ENCODE measurements around the gene KCNIP4. TPM values are rescaled to one million over a fixed set of nuclear protein-coding genes. Genes with fewer than 3 reads are reported as not detected.

KCNIP4 gene
- total and polyA plus RNA-seq, 2 donors (not counting 3 experiments of a cell fraction or from before 2014, with no cell fraction given) = not detected

- no peak overlapping the region for H3K27ac ChIP-seq (ENCODE audit: insufficient read depth, low read depth, low read length)
- no peak overlapping the region for H2AFZ ChIP-seq (ENCODE audit: low read depth, low read length)
- DNase-seq (ENCODE audit: low read depth, low spot score) = no peak
- intact Hi-C loops (cut with micrococcal nuclease) (no loop called here), dilution Hi-C loops (cut with MboI; ENCODE audit: extremely low pct_ligation_motif_present, low sequenced_read_pairs) (no loop called here)
- H3K4me3 ChIP-seq (replicated peaks in 1 of 3; ENCODE audit: insufficient read depth in 1 of 3, low read depth in 1 of 3, low read length in 3 of 3) = no peak overlapping the region
- no peaks in the 10 kb centered on the region for H3K9me3 ChIP-seq (replicated peaks; ENCODE audit: control insufficient read depth, insufficient read depth, low read length)
- H3K9ac ChIP-seq (replicated peaks; ENCODE audit: extremely low read depth, insufficient read depth, low read length) = no peak overlapping the region
- no peaks in the 10 kb centered on the region for H3K36me3 ChIP-seq (ENCODE audit: control insufficient read depth in 2 of 2, extremely low read depth in 1 of 2, insufficient read depth in 2 of 2, low read length in 2 of 2)
- no peaks in the 10 kb centered on the region for H4K20me1 ChIP-seq (replicated peaks; ENCODE audit: control insufficient read depth, extremely low read depth, insufficient read depth, low read length)
- no peaks in the 10 kb centered on the region for H3K4me1 ChIP-seq (ENCODE audit: control insufficient read depth, extremely low read depth, insufficient read depth, low read length)
- ChIA-PET POLR2A (no interaction called here), CTCF (no interaction called here)
- no peak for FAIRE-seq
- no TSS peak for BruUV-seq (replicated peaks)
- no peaks in the 10 kb centered on the region for H3K27me3 ChIP-seq (ENCODE audit: control insufficient read depth in 2 of 2, insufficient read depth in 2 of 2, low read length in 2 of 2)
- H3K9me1 ChIP-seq (replicated peaks; ENCODE audit: control insufficient read depth, extremely low read depth, insufficient read depth, low read length) = no peaks in the 10 kb centered on the region
- TF ChIP-seq POLR2A (IDR thresholded peaks at IDR 0.05; ENCODE audit: low read depth, low read length) (no peak), EZH2 (IDR thresholded peaks at IDR 0.05; ENCODE audit: borderline replicate concordance, low read depth, low read length, severe bottlenecking) (no peak), MAX (IDR thresholded peaks at IDR 0.05; ENCODE audit: insufficient read depth, insufficient read length) (no peak), FOS (IDR thresholded peaks at IDR 0.05; ENCODE audit: borderline replicate concordance, insufficient read depth, low read length) (no peak), MYC (IDR thresholded peaks at IDR 0.05; ENCODE audit: low read depth, low read length) (no peak), CTCF (IDR thresholded peaks at IDR 0.05; ENCODE audit: extremely low read depth in 1 of 2, insufficient read depth in 1 of 2, low read depth in 1 of 2, low read length in 2 of 2) (no peak), GATA2 (IDR thresholded peaks at IDR 0.05; ENCODE audit: insufficient read depth, insufficient read length, low read depth, low read length) (no peak), POLR2AphosphoS5 (IDR thresholded peaks at IDR 0.05; ENCODE audit: insufficient read depth, low read depth, low read length) (no peak), JUN (IDR thresholded peaks at IDR 0.05; ENCODE audit: borderline replicate concordance, insufficient read depth, insufficient read length, low read depth) (no peak)
- no peaks in the 10 kb centered on the region for H3K79me2 ChIP-seq (ENCODE audit: control insufficient read depth, insufficient read depth, low read length)
- H3K4me2 ChIP-seq (ENCODE audit: insufficient read depth, low read length) = no peak overlapping the region
Observed at GRCh38 chr4:21077967-21078366, 870.6 kb downstream of the KCNIP4 start.

Measured in endothelial cell of umbilical vein (primary cell).